ENCODE measurements around the gene LRRC45. TPM values are rescaled to one million over a fixed set of nuclear protein-coding genes. Genes with fewer than 3 reads are reported as not detected.

The LRRC45 gene
- total RNA-seq, 1 experiment from 2014 or later = 40.1 TPM

GRCh38 chr17:82041144-82041814, 18.2 kb downstream of the LRRC45 start:
- intact Hi-C loops (cut with micrococcal nuclease) = no loop called here
- BruUV-seq (replicated peaks) = no TSS peak
- ChIA-PET POLR2A (no interaction called here), CTCF (interaction anchor here (1.2 kb wide), 1 partner anchor 11 kb away, joined by 3 read pairs; no protein-coding TSS in a partner anchor), RAD21 (ENCODE audit: low non-redundant PET in 1 of 2, low total read pairs in 2 of 2, uncharacterized antibody in 2 of 2, unreplicated experiment in 2 of 2) (no interaction called here)
- no peaks in the 10 kb centered on the region for H3K27me3 ChIP-seq (ENCODE audit: insufficient read depth, low read length)
- H3K9ac ChIP-seq (ENCODE audit: low read length) = no peak overlapping the region
- peaks cover 8% of the 10 kb centered on the region; the same call in 1 of the 2 replicates for H3K79me2 ChIP-seq (ENCODE audit: insufficient read depth, low read length)
- H3K36me3 ChIP-seq (ENCODE audit: control insufficient read depth in 1 of 2, insufficient read depth in 2 of 2, low read length in 2 of 2) = no peaks in the 10 kb centered on the region
- no peaks in the 10 kb centered on the region for H3K9me2 ChIP-seq (ENCODE audit: insufficient read depth)
- no peaks in the 10 kb centered on the region for H4K20me1 ChIP-seq (ENCODE audit: insufficient read depth)
- no peak overlapping the region for H3K27ac ChIP-seq (ENCODE audit: low read depth, low read length)
- H2AFZ ChIP-seq (ENCODE audit: low read depth, low read length, poor library complexity, severe bottlenecking) = no peak overlapping the region
- no peak overlapping the region for H3K4me2 ChIP-seq (ENCODE audit: low read length)
- no peaks in the 10 kb centered on the region for H3K9me3 ChIP-seq (ENCODE audit: control insufficient read depth in 1 of 2, insufficient read depth in 1 of 2, low read depth in 1 of 2, low read length in 2 of 2)
- no peak for DNase-seq (ENCODE audit: low read depth, low spot score)
- H3K4me3 ChIP-seq (replicated peaks in 1 of 2; ENCODE audit: low read depth in 1 of 2, low read length in 2 of 2) = no peak overlapping the region
- no peak for ATAC-seq
- H3K4me1 ChIP-seq (ENCODE audit: control insufficient read depth in 1 of 2, insufficient read depth in 2 of 2, low read length in 2 of 2) = peaks cover 6 to 11% of the 10 kb centered on the region in 2 experiments
- no peak for TF ChIP-seq POLR2A (IDR thresholded peaks at IDR 0.05; ENCODE audit: borderline replicate concordance, extremely low read depth, insufficient read depth, insufficient read length)
- no peak for TF ChIP-seq EGR1 (IDR thresholded peaks at IDR 0.05; ENCODE audit: low read depth)
- TF ChIP-seq RAD21 (IDR thresholded peaks at IDR 0.05; ENCODE audit: low read depth) = no peak
- no peak for TF ChIP-seq ZNF274 (IDR thresholded peaks at IDR 0.05; ENCODE audit: low read depth, low read length)
- no peak for TF ChIP-seq ZBTB33 (IDR thresholded peaks at IDR 0.05; ENCODE audit: extremely low read depth, insufficient replicate concordance, low read length)
- TF ChIP-seq POLR2AphosphoS5 (IDR thresholded peaks at IDR 0.05; ENCODE audit: low read depth, low read length) = no peak
- TF ChIP-seq ELF1 (IDR thresholded peaks at IDR 0.05; ENCODE audit: borderline replicate concordance, low read depth) = no peak
- no peak for TF ChIP-seq EZH2 (IDR thresholded peaks at IDR 0.05)
- TF ChIP-seq YY1 (IDR thresholded peaks at IDR 0.05; ENCODE audit: extremely low read depth, insufficient replicate concordance, low read depth, low read length) = no peak
- TF ChIP-seq CTCF (IDR thresholded peaks at IDR 0.05 in 2 of 3, conservative IDR thresholded peaks at IDR 0.05 in 1 of 3; ENCODE audit: borderline replicate concordance in 1 of 3, insufficient read depth in 1 of 3, low read depth in 2 of 3, low read length in 2 of 3) = no peak
- TF ChIP-seq FOSL1 (IDR thresholded peaks at IDR 0.05; ENCODE audit: low read depth) = no peak
- TF ChIP-seq ATF3 (IDR thresholded peaks at IDR 0.05) = no peak
- no peak for TF ChIP-seq JUND (IDR thresholded peaks at IDR 0.05)
- TF ChIP-seq EZH2phosphoT487 (IDR thresholded peaks at IDR 0.05; ENCODE audit: borderline replicate concordance) = no peak
- no peak for TF ChIP-seq CBX3 (IDR thresholded peaks at IDR 0.05; ENCODE audit: low read depth)
